Endothelial cell of umbilical vein (primary cell): ENCODE measurements around the gene MED15. TPM values are rescaled to one million over a fixed set of nuclear protein-coding genes. Genes with fewer than 3 reads are reported as not detected.

ENCODE experiments used
- BruUV-seq: library from RNA; stranded (reverse); fragments of 400-500 nt; replicated peaks from 2 replicates; lab custom pipeline; 2021; lab: Mats Ljungman, UMichigan
- CTCF ChIA-PET: fragments of 300-600, 350-600 bp; sonication (Branson Sonifier 250); formaldehyde crosslinking; loops from one replicate; lab custom pipeline; 2021; ENCODE audit warnings: antibody characterized with exemption, inconsistent platforms; lab: Charles Lee
- POLR2A ChIA-PET: fragments of 300-600, 350-600 bp; sonication (Branson Sonifier 250); formaldehyde crosslinking; loops from one replicate; lab custom pipeline; 2021; ENCODE audit warnings: antibody characterized with exemption, inconsistent platforms; lab: Charles Lee
- DNase-seq: peaks from one replicate; pipeline ENCODE4 v3.0.0-alpha.2; 2011; ENCODE audit warnings: low read depth, low spot score
- FAIRE-seq: peaks from 2 replicates; lab custom pipeline; 2011; peaks lifted over from hg19 to GRCh38; lab: Jason Lieb, UNC
- H2AFZ ChIP-seq: 2 replicates; pipeline ENCODE4 v1.6.0; 2012; ENCODE audit warnings: low read depth, low read length, control low read depth, inconsistent platforms
- H3K27ac ChIP-seq: 2 replicates; pipeline ENCODE4 v1.5.1; 2011; ENCODE audit warnings: low read depth, mild to moderate bottlenecking, control low read depth, low read length, moderate library complexity; ENCODE audit not compliant: insufficient read depth
- H3K27me3 ChIP-seq, 2 experiments: 2 replicates each; pipeline versions ENCODE4 v1.6.0 to v1.6.1; 2011; ENCODE audit warnings: low read length in 2 of 2, mixed read lengths in 1 of 2; ENCODE audit not compliant: control insufficient read depth in 2 of 2, insufficient read depth in 2 of 2
- H3K36me3 ChIP-seq, 2 experiments: 2 replicates in 1 of 2; 3 replicates in 1 of 2; pipeline ENCODE4 v1.5.1; 2011; ENCODE audit warnings: low read length in 2 of 2, mild to moderate bottlenecking in 1 of 2, moderate library complexity in 1 of 2; ENCODE audit not compliant: control insufficient read depth in 2 of 2, insufficient read depth in 2 of 2; ENCODE audit errors: extremely low read depth in 1 of 2
- H3K4me1 ChIP-seq: 3 replicates; pipeline ENCODE4 v1.5.1; 2011; ENCODE audit warnings: mild to moderate bottlenecking, low read length; ENCODE audit not compliant: control insufficient read depth, insufficient read depth; ENCODE audit errors: extremely low read depth
- H3K4me2 ChIP-seq: 2 replicates; pipeline ENCODE4 v1.6.1; 2011; ENCODE audit warnings: low read length, control low read depth, mixed read lengths; ENCODE audit not compliant: insufficient read depth
- H3K4me3 ChIP-seq, 3 experiments: fragments of 200-600 bp in 1 of 3; sonication (generic), shearing (Covaris generic) in 1 of 3; replicated peaks in 1 of 3; 2 replicates each; pipeline ENCODE4 v1.5.1; 2011 to 2016; ENCODE audit warnings: control low read depth in 3 of 3, low read length in 3 of 3, mild to moderate bottlenecking in 2 of 3, inconsistent platforms in 1 of 3, low read depth in 1 of 3, moderate library complexity in 1 of 3; ENCODE audit not compliant: insufficient read depth in 1 of 3
- H3K79me2 ChIP-seq: 2 replicates; pipeline ENCODE4 v1.6.0; 2012; ENCODE audit warnings: low read length, inconsistent platforms; ENCODE audit not compliant: control insufficient read depth, insufficient read depth
- H3K9ac ChIP-seq: replicated peaks from 2 replicates; pipeline ENCODE3; 2011; ENCODE audit warnings: low read length, control low read depth; ENCODE audit not compliant: insufficient read depth; ENCODE audit errors: extremely low read depth
- H3K9me1 ChIP-seq: replicated peaks from 3 replicates; pipeline ENCODE4 v1.6.0; 2011; ENCODE audit warnings: mild to moderate bottlenecking, low read length; ENCODE audit not compliant: control insufficient read depth, insufficient read depth; ENCODE audit errors: extremely low read depth
- H3K9me3 ChIP-seq: replicated peaks from 2 replicates; pipeline ENCODE4 v1.5.1; 2012; ENCODE audit warnings: low read length, inconsistent platforms; ENCODE audit not compliant: control insufficient read depth, insufficient read depth
- H4K20me1 ChIP-seq: replicated peaks from 2 replicates; pipeline ENCODE3; 2011; ENCODE audit warnings: mild to moderate bottlenecking, low read length; ENCODE audit not compliant: control insufficient read depth, insufficient read depth; ENCODE audit errors: extremely low read depth
- EZH2 ChIP-seq: IDR thresholded peaks from 2 replicates; pipeline ENCODE4 v1.6.1; 2012; ENCODE audit warnings: borderline replicate concordance, low read depth, mild to moderate bottlenecking, moderate library complexity, low read length, inconsistent platforms; ENCODE audit not compliant: severe bottlenecking
- FOS ChIP-seq: IDR thresholded peaks from 2 replicates; pipeline ENCODE4 v1.6.1; 2011; ENCODE audit warnings: mild to moderate bottlenecking, low read length, moderate library complexity, borderline replicate concordance; ENCODE audit not compliant: insufficient read depth
- GATA2 ChIP-seq: IDR thresholded peaks from 2 replicates; pipeline ENCODE4 v1.7.0; 2011; ENCODE audit warnings: low read depth, mild to moderate bottlenecking, moderate library complexity, mixed read lengths, low read length; ENCODE audit not compliant: insufficient read length, insufficient read depth
- JUN ChIP-seq: IDR thresholded peaks from 2 replicates; pipeline ENCODE4 v1.6.1; 2011; ENCODE audit warnings: borderline replicate concordance, low read depth; ENCODE audit not compliant: insufficient read length, insufficient read depth
- MAX ChIP-seq: IDR thresholded peaks from 2 replicates; pipeline ENCODE4 v1.6.1; 2011; ENCODE audit not compliant: insufficient read depth, insufficient read length
- MYC ChIP-seq: IDR thresholded peaks from one replicate; pipeline ENCODE4 v1.6.1; 2011; ENCODE audit warnings: mild to moderate bottlenecking, low read depth, low read length
- POLR2A ChIP-seq: IDR thresholded peaks from 2 replicates; pipeline ENCODE4 v1.6.1; 2012; ENCODE audit warnings: low read depth, mild to moderate bottlenecking, control low read depth, low read length
- POLR2AphosphoS5 ChIP-seq: IDR thresholded peaks from 2 replicates; pipeline ENCODE4 v1.6.1; 2012; ENCODE audit warnings: low read depth, mild to moderate bottlenecking, control low read depth, low read length, moderate library complexity; ENCODE audit not compliant: insufficient read depth
- dilution Hi-C: fragments of 300-500 bp; cut with MboI; formaldehyde crosslinking; loops from one replicate; pipeline ENCODE4 v1.15.0; 2019; ENCODE audit warnings: low sequenced_read_pairs; ENCODE audit not compliant: extremely low pct_ligation_motif_present
- intact Hi-C: fragments of 100-400 bp; cut with micrococcal nuclease; formaldehyde crosslinking; loops from one replicate; pipeline ENCODE4 v1.10.0; 2022
- polyA plus RNA-seq, 4 experiments: library from polyadenylated mRNA; depleted of rRNA in 3 of 4; stranded (reverse) in 3 of 4; unstranded in 1 of 4; fragments of >200 nt; gene quantifications; 2 replicates each; pipeline versions ENCODE4 v1.2.1 to v1.2.3, GENCODE V29; 2011 to 2012; ENCODE audit warnings: missing spikeins in 1 of 4
- total RNA-seq: library from RNA; stranded (reverse); gene quantifications from 2 replicates; pipeline ENCODE4 v1.2.3, GENCODE V29; 2021
- TF ChIP-seq, protein P1 (sequence below), 2 donors: IDR thresholded peaks; 1 replicate in 1 of 2; 2 replicates in 1 of 2; pipeline ENCODE4 v1.5.1; 2011; ENCODE audit warnings: low read length in 2 of 2, mild to moderate bottlenecking in 2 of 2, moderate library complexity in 2 of 2, control low read depth in 1 of 2, inconsistent platforms in 1 of 2, low read depth in 1 of 2; ENCODE audit not compliant: insufficient read depth in 1 of 2; ENCODE audit errors: extremely low read depth in 1 of 2

Gene MED15
- total and polyA plus RNA-seq, 2 donors (not counting 3 experiments of a cell fraction or from before 2014, with no cell fraction given), result 68.1 to 138 TPM

DNA sequence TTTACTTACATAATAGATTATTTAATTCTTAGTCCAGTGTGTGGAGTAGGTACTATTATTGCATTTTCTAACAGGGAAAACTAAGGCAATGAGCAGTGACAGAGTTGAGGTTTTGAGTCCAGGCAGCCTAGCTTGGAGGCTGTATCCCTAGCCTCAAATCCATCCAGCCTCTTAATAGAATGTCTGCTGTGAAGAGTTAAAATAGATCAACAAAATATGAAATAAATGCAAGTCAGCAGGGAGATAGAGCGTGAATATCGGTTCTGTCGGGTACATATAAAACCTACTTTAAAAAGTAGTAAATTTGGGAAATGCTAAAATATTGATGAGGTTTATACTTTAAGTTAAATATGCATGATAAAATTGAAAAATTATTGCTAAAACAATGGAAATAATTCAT lies 53.3 kb downstream of the MED15 start:
- Histone ChIP-seq H3K9me3 (no peaks in the 10 kb centered on the region), H3K79me2 (peaks cover 27% of the 10 kb centered on the region), H3K27me3 (no peaks in the 10 kb centered on the region), H3K9me1 (no peaks in the 10 kb centered on the region), H3K27ac (no peak overlapping the region), H3K9ac (no peak overlapping the region), H4K20me1 (no peaks in the 10 kb centered on the region), H2AFZ (no peak overlapping the region), H3K4me1 (peaks cover 12% of the 10 kb centered on the region), H3K4me3 (no peak overlapping the region), H3K4me2 (no peak overlapping the region), H3K36me3 (peaks cover 19% of the 10 kb centered on the region in 2 experiments)
- intact Hi-C loops (loop anchor here (2.0 to 5.0 kb wide), 2 partner anchors 52 to 222 kb away; no protein-coding TSS in a partner anchor), dilution Hi-C loops (no loop called here)
- FAIRE-seq (no peak), DNase-seq (no peak)
- TF ChIP-seq POLR2A, result no peak
- no peak for TF ChIP-seq JUN
- TF ChIP-seq, protein P1, sequence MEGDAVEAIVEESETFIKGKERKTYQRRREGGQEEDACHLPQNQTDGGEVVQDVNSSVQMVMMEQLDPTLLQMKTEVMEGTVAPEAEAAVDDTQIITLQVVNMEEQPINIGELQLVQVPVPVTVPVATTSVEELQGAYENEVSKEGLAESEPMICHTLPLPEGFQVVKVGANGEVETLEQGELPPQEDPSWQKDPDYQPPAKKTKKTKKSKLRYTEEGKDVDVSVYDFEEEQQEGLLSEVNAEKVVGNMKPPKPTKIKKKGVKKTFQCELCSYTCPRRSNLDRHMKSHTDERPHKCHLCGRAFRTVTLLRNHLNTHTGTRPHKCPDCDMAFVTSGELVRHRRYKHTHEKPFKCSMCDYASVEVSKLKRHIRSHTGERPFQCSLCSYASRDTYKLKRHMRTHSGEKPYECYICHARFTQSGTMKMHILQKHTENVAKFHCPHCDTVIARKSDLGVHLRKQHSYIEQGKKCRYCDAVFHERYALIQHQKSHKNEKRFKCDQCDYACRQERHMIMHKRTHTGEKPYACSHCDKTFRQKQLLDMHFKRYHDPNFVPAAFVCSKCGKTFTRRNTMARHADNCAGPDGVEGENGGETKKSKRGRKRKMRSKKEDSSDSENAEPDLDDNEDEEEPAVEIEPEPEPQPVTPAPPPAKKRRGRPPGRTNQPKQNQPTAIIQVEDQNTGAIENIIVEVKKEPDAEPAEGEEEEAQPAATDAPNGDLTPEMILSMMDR (IDR thresholded peaks at IDR 0.05; ENCODE audit: extremely low read depth in 1 of 2, insufficient read depth in 1 of 2, low read depth in 1 of 2, low read length in 2 of 2), result no peak
- no peak for TF ChIP-seq POLR2AphosphoS5
- no peak for TF ChIP-seq MAX
- no peak for TF ChIP-seq EZH2
- TF ChIP-seq GATA2, result no peak
- TF ChIP-seq MYC, result no peak
- TF ChIP-seq FOS, result no peak
- BruUV-seq, result no TSS peak
- ChIA-PET POLR2A (no interaction called here), CTCF (interaction anchor here (6.1 kb wide), 1 partner anchor 11 kb away, joined by 27 read pairs; no protein-coding TSS in a partner anchor)
